ENCODE data around the gene SDF2L1. TPM values are rescaled to one million over a fixed set of nuclear protein-coding genes. Genes with fewer than 3 reads are reported as not detected.

SDF2L1 gene
- total and polyA plus RNA-seq, 9 of the 15 experiments (the other 6 are each of a cell fraction or from before 2014, with no cell fraction given) = 15.1 to 989 (median 124) TPM

DNA sequence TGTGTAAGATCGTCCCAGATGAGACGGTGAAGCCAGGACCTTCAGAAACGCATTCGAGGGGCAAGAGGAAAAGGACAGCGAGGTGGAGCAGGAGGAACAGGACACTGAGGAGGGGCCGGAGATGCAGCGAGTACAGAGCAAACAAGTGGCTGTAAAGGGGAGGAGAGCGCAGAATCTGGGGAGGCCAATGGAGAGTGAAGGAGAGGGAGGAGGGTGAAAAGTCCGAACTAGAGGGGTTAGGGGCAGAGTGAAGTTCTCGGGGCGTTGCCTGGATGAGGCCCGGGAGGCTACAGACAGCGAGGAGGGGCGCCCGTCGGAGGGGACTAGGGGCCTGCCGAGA is 14.9 kb downstream of the SDF2L1 start:
- TF ChIP-seq ZNF668 (CRISPR knock-in tag; IDR thresholded peaks at IDR 0.05) (no peak), HOXB6 (CRISPR knock-in tag; IDR thresholded peaks at IDR 0.05; ENCODE audit: borderline replicate concordance) (no peak), SIRT6 (IDR thresholded peaks at IDR 0.05; ENCODE audit: low read depth, low read length) (no peak), YY1 (IDR thresholded peaks at IDR 0.05; ENCODE audit: borderline replicate concordance in 1 of 3, control insufficient read depth in 1 of 3, extremely low read depth in 1 of 3, insufficient read depth in 3 of 3, insufficient read length in 1 of 3, insufficient replicate concordance in 2 of 3, low read depth in 1 of 3, low read length in 2 of 3) (no peak), KLF13 (tag; IDR thresholded peaks at IDR 0.05; ENCODE audit: borderline replicate concordance, low read depth) (peak; percentile 8; the same call in 1 of the 2 replicates), KDM2B (CRISPR knock-in tag; IDR thresholded peaks at IDR 0.05) (no peak), BCOR (IDR thresholded peaks at IDR 0.05) (no peak), RCOR1 (IDR thresholded peaks at IDR 0.05; ENCODE audit: borderline replicate concordance in 1 of 2, low read depth in 2 of 2, low read length in 2 of 2) (no peak), CCAR2 (IDR thresholded peaks at IDR 0.05; ENCODE audit: low read depth, low read length) (no peak), ZNF445 (CRISPR knock-in tag; IDR thresholded peaks at IDR 0.05; ENCODE audit: low read depth) (no peak)
- TF ChIP-seq, protein P1, sequence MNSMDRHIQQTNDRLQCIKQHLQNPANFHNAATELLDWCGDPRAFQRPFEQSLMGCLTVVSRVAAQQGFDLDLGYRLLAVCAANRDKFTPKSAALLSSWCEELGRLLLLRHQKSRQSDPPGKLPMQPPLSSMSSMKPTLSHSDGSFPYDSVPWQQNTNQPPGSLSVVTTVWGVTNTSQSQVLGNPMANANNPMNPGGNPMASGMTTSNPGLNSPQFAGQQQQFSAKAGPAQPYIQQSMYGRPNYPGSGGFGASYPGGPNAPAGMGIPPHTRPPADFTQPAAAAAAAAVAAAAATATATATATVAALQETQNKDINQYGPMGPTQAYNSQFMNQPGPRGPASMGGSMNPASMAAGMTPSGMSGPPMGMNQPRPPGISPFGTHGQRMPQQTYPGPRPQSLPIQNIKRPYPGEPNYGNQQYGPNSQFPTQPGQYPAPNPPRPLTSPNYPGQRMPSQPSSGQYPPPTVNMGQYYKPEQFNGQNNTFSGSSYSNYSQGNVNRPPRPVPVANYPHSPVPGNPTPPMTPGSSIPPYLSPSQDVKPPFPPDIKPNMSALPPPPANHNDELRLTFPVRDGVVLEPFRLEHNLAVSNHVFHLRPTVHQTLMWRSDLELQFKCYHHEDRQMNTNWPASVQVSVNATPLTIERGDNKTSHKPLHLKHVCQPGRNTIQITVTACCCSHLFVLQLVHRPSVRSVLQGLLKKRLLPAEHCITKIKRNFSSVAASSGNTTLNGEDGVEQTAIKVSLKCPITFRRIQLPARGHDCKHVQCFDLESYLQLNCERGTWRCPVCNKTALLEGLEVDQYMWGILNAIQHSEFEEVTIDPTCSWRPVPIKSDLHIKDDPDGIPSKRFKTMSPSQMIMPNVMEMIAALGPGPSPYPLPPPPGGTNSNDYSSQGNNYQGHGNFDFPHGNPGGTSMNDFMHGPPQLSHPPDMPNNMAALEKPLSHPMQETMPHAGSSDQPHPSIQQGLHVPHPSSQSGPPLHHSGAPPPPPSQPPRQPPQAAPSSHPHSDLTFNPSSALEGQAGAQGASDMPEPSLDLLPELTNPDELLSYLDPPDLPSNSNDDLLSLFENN (IDR thresholded peaks at IDR 0.05; ENCODE audit: low read depth in 2 of 2, low read length in 2 of 2) = 0 out of 4 replicates have a peak, but pooled peaks of 1 of the 2 experiments have one; percentile 2
- TF ChIP-seq, protein P2, sequence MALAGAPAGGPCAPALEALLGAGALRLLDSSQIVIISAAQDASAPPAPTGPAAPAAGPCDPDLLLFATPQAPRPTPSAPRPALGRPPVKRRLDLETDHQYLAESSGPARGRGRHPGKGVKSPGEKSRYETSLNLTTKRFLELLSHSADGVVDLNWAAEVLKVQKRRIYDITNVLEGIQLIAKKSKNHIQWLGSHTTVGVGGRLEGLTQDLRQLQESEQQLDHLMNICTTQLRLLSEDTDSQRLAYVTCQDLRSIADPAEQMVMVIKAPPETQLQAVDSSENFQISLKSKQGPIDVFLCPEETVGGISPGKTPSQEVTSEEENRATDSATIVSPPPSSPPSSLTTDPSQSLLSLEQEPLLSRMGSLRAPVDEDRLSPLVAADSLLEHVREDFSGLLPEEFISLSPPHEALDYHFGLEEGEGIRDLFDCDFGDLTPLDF (CRISPR knock-in tag; IDR thresholded peaks at IDR 0.05) = no peak
- TF ChIP-seq, protein P3, sequence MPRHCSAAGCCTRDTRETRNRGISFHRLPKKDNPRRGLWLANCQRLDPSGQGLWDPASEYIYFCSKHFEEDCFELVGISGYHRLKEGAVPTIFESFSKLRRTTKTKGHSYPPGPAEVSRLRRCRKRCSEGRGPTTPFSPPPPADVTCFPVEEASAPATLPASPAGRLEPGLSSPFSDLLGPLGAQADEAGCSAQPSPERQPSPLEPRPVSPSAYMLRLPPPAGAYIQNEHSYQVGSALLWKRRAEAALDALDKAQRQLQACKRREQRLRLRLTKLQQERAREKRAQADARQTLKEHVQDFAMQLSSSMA (CRISPR knock-in tag; IDR thresholded peaks at IDR 0.05) = no peak
- in situ Hi-C loops (cut with MboI) (loop anchor here (25.0 kb wide), 1 partner anchor 1320 kb away; no protein-coding TSS in a partner anchor), intact Hi-C loops (cut with micrococcal nuclease) (loop anchor here (10.0 kb wide), 1 partner anchor 802 kb away; the partner anchor contains the start of genes PI4KA and SNAP29)
- POLR2A ChIA-PET = interaction anchor here (0.6 to 75.5 kb wide), 13 partner anchors 8 to 313 kb away, joined by 3 to 4622 read pairs (median 4); partner anchors contain the start of genes CCDC116, PPIL2, SDF2L1 and YDJC
- Histone ChIP-seq H3K9ac (ENCODE audit: insufficient read depth in 1 of 2, low read depth in 2 of 2, low read length in 2 of 2) (peak overlapping the region; percentile 56 to 91), H3K9me3 (replicated peaks; ENCODE audit: control insufficient read depth, insufficient read depth, low read depth, low read length) (no peaks in the 10 kb centered on the region), H3K9me1 (ENCODE audit: control insufficient read depth, insufficient read depth, low read length) (peaks cover 13% of the 10 kb centered on the region), H3K79me2 (ENCODE audit: control insufficient read depth, insufficient read depth, low read length) (peaks cover 16% of the 10 kb centered on the region), H3K36me3 (ENCODE audit: control insufficient read depth, insufficient read depth, low read length) (peaks cover 19% of the 10 kb centered on the region), H3K4me2 (ENCODE audit: insufficient read depth, low read length) (peak overlapping the region; percentile 74), H3K4me3 (peak overlapping the region; percentile 47), H3K4me1 (replicated peaks in 1 of 2; ENCODE audit: control insufficient read depth in 2 of 2, insufficient read depth in 2 of 2, low read length in 2 of 2) (peaks cover 21 to 47% of the 10 kb centered on the region in 2 experiments), H4K20me1 (replicated peaks; ENCODE audit: control insufficient read depth, insufficient read depth, low read length) (no peaks in the 10 kb centered on the region), H3K27ac (ENCODE audit: extremely low read depth, low read depth, low read length) (peak overlapping the region; percentile 47), H3K27me3 (ENCODE audit: control insufficient read depth in 2 of 2, insufficient read depth in 2 of 2, low read length in 2 of 2) (no peaks in the 10 kb centered on the region), H2AFZ (ENCODE audit: low read depth, low read length) (peak overlapping the region; percentile 83)
- ATAC-seq (peak; percentile 28), DNase-seq (ENCODE audit: extremely low read depth in 1 of 4, low spot score in 3 of 4) (no peak), FAIRE-seq (no peak)
- CTCF ChIA-PET (ENCODE audit: low intra/inter-chr PET ratio) = interaction anchor here (0.6 to 1.1 kb wide), 5 partner anchors 14 to 278 kb away, joined by 3 read pairs; partner anchors contain the start of gene YDJC
- BruUV-seq (replicated peaks) = no TSS peak
- WGBS (ENCODE audit: insufficient coverage, low coverage, missing lambda C conversion rate) = 30% methylated on average over 17 of the region's 17 CpGs
